ENCODE data around the gene KTN1.

Gene KTN1

GRCh38 chr14:55718551-55718950 is 138.5 kb downstream of the KTN1 start:
- DNase-seq, result no peak

GRCh38 chr14:55720796-55721195 is 140.8 kb downstream of the KTN1 start:
- no peak for DNase-seq

GRCh38 chr14:55721353-55721752 is 141.3 kb downstream of the KTN1 start:
- no peak for DNase-seq

GRCh38 chr14:55722054-55722453 is 142.0 kb downstream of the KTN1 start:
- no peak for DNase-seq

GRCh38 chr14:55724736-55725135 is 144.7 kb downstream of the KTN1 start:
- DNase-seq, result no peak

GRCh38 chr14:55730592-55731310 is 150.7 kb downstream of the KTN1 start:
- DNase-seq, result no peak

- no peak for DNase-seq
These were observed 151.4 kb downstream of the KTN1 start for GRCh38 chr14:55731311-55731872.

- DNase-seq, result peak; percentile 29 to 32
These were observed 152.0 kb downstream of the KTN1 start for GRCh38 chr14:55731881-55732498.

- DNase-seq, result no peak
These were observed 153.6 kb downstream of the KTN1 start for GRCh38 chr14:55733599-55733998.
